DOHH2 (cell line): Measurements from ENCODE around the gene GCGR.

Experiments
- H3F3A ChIP-seq: fragments of 200-600 bp; sonication (generic), shearing (Covaris generic); 2 replicates; pipeline ENCODE4 v1.6.0; 2016; ENCODE audit warnings: antibody characterized with exemption, mild to moderate bottlenecking; ENCODE audit not compliant: control insufficient read depth, insufficient read depth
- H3K27ac ChIP-seq: fragments of 200-600 bp; sonication (generic); 2 replicates; pipeline ENCODE4 v1.5.1; 2014; ENCODE audit warnings: low read depth, mild to moderate bottlenecking, low read length, moderate library complexity
- H3K27me3 ChIP-seq: fragments of 200-600 bp; sonication (generic); 2 replicates; pipeline ENCODE4 v1.6.1; 2014; ENCODE audit warnings: mild to moderate bottlenecking, low read length, mixed read lengths; ENCODE audit not compliant: control insufficient read depth
- H3K36me3 ChIP-seq: fragments of 200-600 bp; sonication (generic); 2 replicates; pipeline ENCODE4 v1.6.1; 2014; ENCODE audit warnings: mild to moderate bottlenecking, low read length, moderate library complexity, mixed read lengths; ENCODE audit not compliant: control insufficient read depth
- H3K4me1 ChIP-seq: fragments of 200-600 bp; sonication (generic); 2 replicates; pipeline ENCODE4 v1.6.1; 2014; ENCODE audit warnings: mild to moderate bottlenecking, low read length, mixed read lengths; ENCODE audit not compliant: control insufficient read depth
- H3K4me2 ChIP-seq: fragments of 200-600 bp; sonication (generic); 2 replicates; pipeline ENCODE4 v1.6.0; 2014; ENCODE audit warnings: mild to moderate bottlenecking, low read length, moderate library complexity
- H3K4me3 ChIP-seq: fragments of 200-600 bp; sonication (generic); 2 replicates; pipeline ENCODE4 v1.5.1; 2014; ENCODE audit warnings: mild to moderate bottlenecking, low read length, mixed read lengths
- H3K79me2 ChIP-seq: fragments of 200-600 bp; sonication (generic); 2 replicates; pipeline ENCODE4 v1.6.1; 2014; ENCODE audit warnings: mild to moderate bottlenecking, low read length, mixed read lengths; ENCODE audit not compliant: control insufficient read depth
- H3K9me2 ChIP-seq: fragments of 200-600 bp; sonication (generic); replicated peaks from 2 replicates; pipeline ENCODE4 v1.6.1; 2014; ENCODE audit warnings: mild to moderate bottlenecking, low read length, mixed read lengths; ENCODE audit not compliant: control insufficient read depth
- H3K9me3 ChIP-seq: fragments of 200-600 bp; sonication (generic); 2 replicates; pipeline ENCODE4 v1.6.1; 2014; ENCODE audit warnings: antibody characterized with exemption, low read length, mixed read lengths; ENCODE audit not compliant: control insufficient read depth, insufficient read depth
- H4K20me1 ChIP-seq: fragments of 200-600 bp; sonication (generic); 2 replicates; pipeline ENCODE4 v1.6.0; 2014; ENCODE audit warnings: low read depth, mild to moderate bottlenecking, antibody characterized with exemption, low read length, moderate library complexity; ENCODE audit not compliant: control insufficient read depth, insufficient read depth
- EZH2phosphoT487 ChIP-seq: fragments of 200-600 bp; sonication (generic); IDR thresholded peaks from 2 replicates; pipeline ENCODE4 v1.6.1; 2017; ENCODE audit warnings: borderline replicate concordance, mild to moderate bottlenecking, antibody characterized with exemption, low read length, moderate library complexity, mixed read lengths
- TF ChIP-seq, protein P1 (sequence below): fragments of 200-600 bp; sonication (generic); IDR thresholded peaks from one replicate; pipeline ENCODE4 v1.5.1; 2014; ENCODE audit warnings: antibody characterized with exemption, mild to moderate bottlenecking, low read depth, low read length; ENCODE audit not compliant: poor library complexity, severe bottlenecking

The GCGR gene

DNA sequence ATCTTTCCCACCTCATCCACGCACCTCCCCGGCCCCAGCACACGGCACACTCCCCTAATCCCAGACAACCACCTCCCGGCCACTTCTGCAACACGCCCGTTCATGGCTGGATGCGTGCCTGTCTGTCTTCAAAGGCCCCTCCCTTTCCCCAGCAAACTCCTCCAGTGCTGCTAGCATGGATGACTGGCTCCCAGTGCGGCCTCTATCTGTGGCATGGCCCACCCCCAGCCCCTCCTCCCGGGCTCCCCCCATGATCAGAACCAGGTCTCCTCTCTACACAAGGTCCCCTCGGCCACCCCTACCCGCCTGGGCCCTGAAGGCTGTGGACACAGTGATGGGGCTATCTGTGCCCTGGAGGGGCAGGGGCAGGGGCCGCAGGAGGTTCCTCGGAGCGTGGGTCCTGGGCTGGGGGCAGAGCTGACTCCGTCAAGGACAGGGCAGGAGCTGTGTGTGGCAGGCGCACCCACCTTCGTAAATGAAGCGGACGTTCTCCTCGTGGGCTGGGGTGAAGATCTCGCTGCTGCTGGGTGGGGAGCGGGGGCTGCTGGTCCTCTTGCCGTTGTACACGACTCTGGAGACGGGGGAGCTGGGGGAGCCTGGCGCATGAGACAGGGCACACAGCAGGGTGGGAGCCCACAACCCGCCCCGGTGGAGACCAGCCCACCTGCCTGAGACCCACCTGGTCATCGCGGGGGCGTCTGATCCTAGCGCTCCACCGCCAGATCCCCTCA is 20.0 kb downstream of the GCGR start:
- no peaks in the 10 kb centered on the region for H3K9me2 ChIP-seq
- H4K20me1 ChIP-seq = no peaks in the 10 kb centered on the region
- no peak overlapping the region for H3K4me3 ChIP-seq
- no peaks in the 10 kb centered on the region for H3K27me3 ChIP-seq
- no peaks in the 10 kb centered on the region for H3K4me1 ChIP-seq
- TF ChIP-seq, protein P1, sequence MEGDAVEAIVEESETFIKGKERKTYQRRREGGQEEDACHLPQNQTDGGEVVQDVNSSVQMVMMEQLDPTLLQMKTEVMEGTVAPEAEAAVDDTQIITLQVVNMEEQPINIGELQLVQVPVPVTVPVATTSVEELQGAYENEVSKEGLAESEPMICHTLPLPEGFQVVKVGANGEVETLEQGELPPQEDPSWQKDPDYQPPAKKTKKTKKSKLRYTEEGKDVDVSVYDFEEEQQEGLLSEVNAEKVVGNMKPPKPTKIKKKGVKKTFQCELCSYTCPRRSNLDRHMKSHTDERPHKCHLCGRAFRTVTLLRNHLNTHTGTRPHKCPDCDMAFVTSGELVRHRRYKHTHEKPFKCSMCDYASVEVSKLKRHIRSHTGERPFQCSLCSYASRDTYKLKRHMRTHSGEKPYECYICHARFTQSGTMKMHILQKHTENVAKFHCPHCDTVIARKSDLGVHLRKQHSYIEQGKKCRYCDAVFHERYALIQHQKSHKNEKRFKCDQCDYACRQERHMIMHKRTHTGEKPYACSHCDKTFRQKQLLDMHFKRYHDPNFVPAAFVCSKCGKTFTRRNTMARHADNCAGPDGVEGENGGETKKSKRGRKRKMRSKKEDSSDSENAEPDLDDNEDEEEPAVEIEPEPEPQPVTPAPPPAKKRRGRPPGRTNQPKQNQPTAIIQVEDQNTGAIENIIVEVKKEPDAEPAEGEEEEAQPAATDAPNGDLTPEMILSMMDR = no peak
- TF ChIP-seq EZH2phosphoT487 = no peak
- no peaks in the 10 kb centered on the region for H3K9me3 ChIP-seq
- H3K27ac ChIP-seq = no peak overlapping the region
- no peaks in the 10 kb centered on the region for H3K79me2 ChIP-seq
- no peak overlapping the region for H3K4me2 ChIP-seq
- H3F3A ChIP-seq = no peaks in the 10 kb centered on the region
- no peaks in the 10 kb centered on the region for H3K36me3 ChIP-seq

DNA sequence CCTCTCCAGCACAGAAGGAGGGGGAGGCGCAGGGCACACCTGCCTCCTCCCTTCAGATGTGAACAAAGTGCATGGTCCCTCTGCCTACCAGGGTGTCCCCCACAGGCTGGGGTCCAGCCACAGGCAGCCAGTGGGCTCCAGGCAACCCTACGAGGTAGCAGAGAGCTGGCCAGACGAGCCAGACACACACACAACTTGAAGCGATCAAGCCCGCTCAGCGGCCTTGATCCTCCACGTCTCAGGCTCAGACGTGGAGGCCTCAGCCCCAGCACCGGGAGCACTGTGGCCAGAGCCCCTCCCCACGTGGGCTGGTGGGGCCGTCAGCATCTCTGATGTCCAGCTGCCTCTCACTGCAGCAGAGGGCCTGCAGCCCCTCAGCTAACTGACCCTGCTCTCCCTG is 20.6 kb downstream of the GCGR start:
- no peaks in the 10 kb centered on the region for H3K4me1 ChIP-seq
- H3K27ac ChIP-seq = no peak overlapping the region
- TF ChIP-seq, protein P1 = no peak
- no peak for TF ChIP-seq EZH2phosphoT487
- H3K36me3 ChIP-seq = no peaks in the 10 kb centered on the region
- no peaks in the 10 kb centered on the region for H3K9me2 ChIP-seq
- H3K27me3 ChIP-seq = no peaks in the 10 kb centered on the region
- H3K4me2 ChIP-seq = no peak overlapping the region
- H3F3A ChIP-seq = no peaks in the 10 kb centered on the region
- no peaks in the 10 kb centered on the region for H4K20me1 ChIP-seq
- no peaks in the 10 kb centered on the region for H3K9me3 ChIP-seq
- no peak overlapping the region for H3K4me3 ChIP-seq
- H3K79me2 ChIP-seq = no peaks in the 10 kb centered on the region

DNA sequence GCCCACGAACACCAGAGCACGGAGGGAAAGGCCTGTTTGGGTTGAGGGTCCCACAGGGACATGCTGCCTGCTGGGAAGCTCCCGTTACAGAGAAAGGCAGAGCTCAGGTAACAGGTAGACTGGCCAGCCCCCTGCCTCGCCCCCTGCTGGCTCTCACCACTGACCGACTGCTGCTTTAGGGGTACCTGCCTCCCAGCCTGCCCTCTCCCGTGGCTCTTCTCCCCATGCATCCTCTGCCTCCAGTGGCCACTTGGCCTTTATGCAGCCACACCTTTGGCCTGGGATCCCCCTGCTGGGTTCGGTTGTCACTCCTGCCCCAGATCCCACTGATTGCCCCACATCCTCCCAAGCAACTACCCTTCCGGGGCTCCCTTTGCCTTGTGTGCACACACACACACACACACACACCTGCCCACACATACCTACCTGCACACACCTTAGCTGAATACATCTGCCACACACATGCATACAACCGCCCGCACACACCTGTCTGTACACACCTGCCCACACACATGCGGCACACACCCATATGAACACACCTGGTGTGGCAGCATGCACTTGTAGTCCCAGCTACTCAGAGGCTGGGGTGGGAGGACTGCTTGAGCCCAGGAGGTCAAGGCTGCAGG is 22.0 kb downstream of the GCGR start:
- H3K36me3 ChIP-seq = no peaks in the 10 kb centered on the region
- no peak overlapping the region for H3K27ac ChIP-seq
- H3K4me2 ChIP-seq = no peak overlapping the region
- no peaks in the 10 kb centered on the region for H3K9me3 ChIP-seq
- no peaks in the 10 kb centered on the region for H3K27me3 ChIP-seq
- no peak for TF ChIP-seq EZH2phosphoT487
- TF ChIP-seq, protein P1 = peak; percentile 27
- H3K4me3 ChIP-seq = no peak overlapping the region
- no peaks in the 10 kb centered on the region for H3K79me2 ChIP-seq
- no peaks in the 10 kb centered on the region for H3K9me2 ChIP-seq
- H3K4me1 ChIP-seq = no peaks in the 10 kb centered on the region
- H4K20me1 ChIP-seq = no peaks in the 10 kb centered on the region
- H3F3A ChIP-seq = no peaks in the 10 kb centered on the region
